Naive thymus-derived CD8-positive, alpha-beta T cell (primary cell): ENCODE data around the gene EPN1. TPM values are rescaled to one million over a fixed set of nuclear protein-coding genes. Genes with fewer than 3 reads are reported as not detected.
A peak's percentile ranks its signal among the peaks of the same experiment; 100 is the strongest.
"Not testable (repeated sequence)": the region's sequence is repeated elsewhere in the genome, so short reads cannot be mapped to it uniquely, and the experiment has no call there.

Source experiments
- ATAC-seq, 2 donors: fragments of 150-1000 bp; cut with Tn5 transposase in 1 of 2; sonication (Bioruptor Pico), chemical (Tn5 transposase) in 1 of 2; 1 replicate in 1 of 2; 2 replicates in 1 of 2; pipeline ENCODE4 v1.10.0; 2021; ENCODE audit warnings: mild to moderate bottlenecking in 2 of 2, moderate library complexity in 2 of 2
- POLR2A ChIA-PET: fragments of 350-600 bp; sonication (Branson Sonifier 250); formaldehyde crosslinking; loops from one replicate; lab custom pipeline; 2021; ENCODE audit warnings: antibody characterized with exemption; lab: Charles Lee
- DNase-seq, 10 donors: peaks; one replicate each; pipeline versions ENCODE4 v3.0.0 to v3.0.0-alpha.2; 2020 to 2022
- H3K27ac Mint-ChIP-seq, 10 donors: one replicate each; pipeline ENCODE4 v1.8.0; 2020 to 2022; ENCODE audit warnings: mild to moderate bottlenecking in 10 of 10, mixed read lengths in 10 of 10, moderate library complexity in 4 of 10, inconsistent platforms in 1 of 10
- H3K27me3 Mint-ChIP-seq, 5 donors: one replicate each; pipeline ENCODE4 v1.8.0; 2021 to 2022; ENCODE audit warnings: mixed read lengths in 5 of 5
- H3K36me3 Mint-ChIP-seq, 3 donors: one replicate each; pipeline ENCODE4 v1.8.0; 2020 to 2022; ENCODE audit warnings: mixed read lengths in 3 of 3, mild to moderate bottlenecking in 2 of 3, inconsistent platforms in 1 of 3
- H3K4me1 Mint-ChIP-seq, 4 donors: one replicate each; pipeline ENCODE4 v1.8.0; 2021 to 2022; ENCODE audit warnings: mixed read lengths in 4 of 4
- H3K4me3 Mint-ChIP-seq, 10 donors: one replicate each; pipeline ENCODE4 v1.8.0; 2020 to 2022; ENCODE audit warnings: mild to moderate bottlenecking in 10 of 10, mixed read lengths in 10 of 10, moderate library complexity in 6 of 10, inconsistent platforms in 1 of 10
- H3K9me3 Mint-ChIP-seq, 9 donors: one replicate each; pipeline ENCODE4 v1.8.0; 2020 to 2022; ENCODE audit warnings: mixed read lengths in 9 of 9, mild to moderate bottlenecking in 3 of 9, inconsistent platforms in 1 of 9, moderate library complexity in 1 of 9
- polyA plus RNA-seq, 3 donors: library from polyadenylated mRNA; unstranded; fragments of 300-500 nt; fragmentation: Illumina TruSeq; gene quantifications; one replicate each; pipeline ENCODE4 v1.2.3, GENCODE V29; 2021
- total RNA-seq, 8 experiments: library from RNA in 2 of 8; stranded (reverse) in 2 of 8; gene quantifications; one replicate each; pipeline ENCODE4 v1.2.3 and lab custom pipeline; 2021 to 2026

Gene EPN1
- total and polyA plus RNA-seq, 5 experiments from 2014 or later: 5.5 to 52.2 (median 15.8) TPM

- H3K27ac Mint-ChIP-seq: peak overlapping the region in 1 of 10 donors; percentile 51
- peaks cover 0 to 32% (median 20%) of the 10 kb centered on the region in 3 donors for H3K36me3 Mint-ChIP-seq
- peaks cover 42 to 66% (median 48%) of the 10 kb centered on the region in 5 donors for H3K27me3 Mint-ChIP-seq
- peaks cover 3 to 40% (median 24%) of the 10 kb centered on the region in 9 donors for H3K9me3 Mint-ChIP-seq
- H3K4me1 Mint-ChIP-seq, DNase-seq, POLR2A ChIA-PET, H3K4me3 Mint-ChIP-seq, ATAC-seq: not testable (repeated sequence)
Measured at GRCh38 chr19:55717879-55718711, 43.1 kb downstream of the EPN1 start.

GRCh38 chr19:55720214-55720746 lies 45.3 kb downstream of the EPN1 start:
- H3K27ac Mint-ChIP-seq: no peak overlapping the region
- H3K4me1 Mint-ChIP-seq: no peaks in the 10 kb centered on the region
- no peak overlapping the region for H3K4me3 Mint-ChIP-seq
- POLR2A ChIA-PET: no interaction called here
- DNase-seq (no peak), ATAC-seq (no peak)
- H3K27me3 Mint-ChIP-seq: peaks cover 43 to 71% (median 48%) of the 10 kb centered on the region in 5 donors
- H3K9me3 Mint-ChIP-seq: peaks cover 3 to 43% (median 23%) of the 10 kb centered on the region in 9 donors
- peaks cover 0 to 32% (median 20%) of the 10 kb centered on the region in 3 donors for H3K36me3 Mint-ChIP-seq

GRCh38 chr19:55720801-55721200 lies 45.8 kb downstream of the EPN1 start:
- POLR2A ChIA-PET: no interaction called here
- DNase-seq: no peak
- no peak overlapping the region for H3K27ac Mint-ChIP-seq
- H3K4me3 Mint-ChIP-seq: no peak overlapping the region
- H3K9me3 Mint-ChIP-seq: peaks cover 3 to 43% (median 23%) of the 10 kb centered on the region in 9 donors
- H3K36me3 Mint-ChIP-seq: peaks cover 0 to 32% (median 20%) of the 10 kb centered on the region in 3 donors
- no peak for ATAC-seq
- no peaks in the 10 kb centered on the region for H3K4me1 Mint-ChIP-seq
- peaks cover 46 to 75% (median 48%) of the 10 kb centered on the region in 5 donors for H3K27me3 Mint-ChIP-seq

- peaks cover 36 to 72% (median 40%) of the 10 kb centered on the region in 5 donors for H3K27me3 Mint-ChIP-seq
- peaks cover 0 to 30% (median 20%) of the 10 kb centered on the region in 3 donors for H3K36me3 Mint-ChIP-seq
- H3K27ac Mint-ChIP-seq: peak overlapping the region in 1 of 10 donors; percentile 72
- H3K4me3 Mint-ChIP-seq: no peak overlapping the region
- no peak for ATAC-seq
- DNase-seq: no peak
- H3K9me3 Mint-ChIP-seq: peaks cover 3 to 41% (median 23%) of the 10 kb centered on the region in 9 donors
- POLR2A ChIA-PET: no interaction called here
- H3K4me1 Mint-ChIP-seq: no peaks in the 10 kb centered on the region
Measured at GRCh38 chr19:55723491-55723890, 48.5 kb downstream of the EPN1 start.

- H3K36me3 Mint-ChIP-seq, H3K4me1 Mint-ChIP-seq, H3K4me3 Mint-ChIP-seq, DNase-seq, H3K27ac Mint-ChIP-seq, H3K9me3 Mint-ChIP-seq, ATAC-seq, POLR2A ChIA-PET: not testable (repeated sequence)
- H3K27me3 Mint-ChIP-seq: peaks cover 1 to 21% (median 6%) of the 10 kb centered on the region in 5 donors
Measured at GRCh38 chr19:55730378-55730777, 55.4 kb downstream of the EPN1 start.

- Mint-ChIP-seq H3K27ac (no peak within 1 kb of the TSS), H3K27me3 (peaks cover 7 to 19% (median 10%) of the 10 kb centered on the region in 5 donors), H3K4me3 (no peak within 1 kb of the TSS), H3K4me1 (peaks cover 0 to 2% (median 0%) of the 10 kb centered on the region in 4 donors), H3K36me3 (no peaks in the 10 kb centered on the region), H3K9me3 (no peaks in the 10 kb centered on the region)
- DNase-seq (no peak), ATAC-seq (no peak)
- POLR2A ChIA-PET: no interaction called here
Measured at GRCh38 chr19:55738302-55738701, 63.3 kb downstream of the EPN1 start, which contains the start of gene NLRP9. Gene NLRP9 (minus strand): TSS chr19:55738402. CDS start chr19:55738374, 28 bp downstream.

- POLR2A ChIA-PET: no interaction called here
- no peak overlapping the region for H3K27ac Mint-ChIP-seq
- H3K27me3 Mint-ChIP-seq: peaks cover 6 to 20% (median 9%) of the 10 kb centered on the region in 5 donors
- peaks cover 0 to 4% (median 0%) of the 10 kb centered on the region in 9 donors for H3K9me3 Mint-ChIP-seq
- DNase-seq: no peak
- H3K4me3 Mint-ChIP-seq: no peak overlapping the region
- no peaks in the 10 kb centered on the region for H3K36me3 Mint-ChIP-seq
- no peak for ATAC-seq
- H3K4me1 Mint-ChIP-seq: no peaks in the 10 kb centered on the region
Measured at GRCh38 chr19:55750715-55751114, 75.7 kb downstream of the EPN1 start.

GRCh38 chr19:55753401-55753800 lies 78.4 kb downstream of the EPN1 start:
- peaks cover 0 to 4% (median 0%) of the 10 kb centered on the region in 9 donors for H3K9me3 Mint-ChIP-seq
- DNase-seq (no peak), ATAC-seq (no peak)
- H3K4me1 Mint-ChIP-seq: no peaks in the 10 kb centered on the region
- H3K27me3 Mint-ChIP-seq: peaks cover 7 to 40% (median 12%) of the 10 kb centered on the region in 5 donors
- H3K4me3 Mint-ChIP-seq: no peak overlapping the region
- no peak overlapping the region for H3K27ac Mint-ChIP-seq
- POLR2A ChIA-PET: no interaction called here
- H3K36me3 Mint-ChIP-seq: no peaks in the 10 kb centered on the region

- H3K36me3 Mint-ChIP-seq, H3K4me3 Mint-ChIP-seq, ATAC-seq, H3K27ac Mint-ChIP-seq, DNase-seq, H3K9me3 Mint-ChIP-seq, POLR2A ChIA-PET, H3K4me1 Mint-ChIP-seq: not testable (repeated sequence)
- H3K27me3 Mint-ChIP-seq: peaks cover 3 to 50% (median 19%) of the 10 kb centered on the region in 5 donors
Measured at GRCh38 chr19:55756808-55757207, 81.8 kb downstream of the EPN1 start.

GRCh38 chr19:55758797-55759196 lies 83.8 kb downstream of the EPN1 start, which contains the start of gene RFPL4A:
Gene RFPL4A (plus strand): TSS chr19:55759097. CDS start chr19:55761801, 2,704 bp downstream.
- H3K9me3 Mint-ChIP-seq, DNase-seq, H3K27ac Mint-ChIP-seq, ATAC-seq, POLR2A ChIA-PET, H3K4me1 Mint-ChIP-seq, H3K4me3 Mint-ChIP-seq, H3K36me3 Mint-ChIP-seq: not testable (repeated sequence)
- H3K27me3 Mint-ChIP-seq: peaks cover 0 to 38% (median 18%) of the 10 kb centered on the region in 5 donors
